Measurements from ENCODE around the gene EXOC2.

The EXOC2 gene

DNA sequence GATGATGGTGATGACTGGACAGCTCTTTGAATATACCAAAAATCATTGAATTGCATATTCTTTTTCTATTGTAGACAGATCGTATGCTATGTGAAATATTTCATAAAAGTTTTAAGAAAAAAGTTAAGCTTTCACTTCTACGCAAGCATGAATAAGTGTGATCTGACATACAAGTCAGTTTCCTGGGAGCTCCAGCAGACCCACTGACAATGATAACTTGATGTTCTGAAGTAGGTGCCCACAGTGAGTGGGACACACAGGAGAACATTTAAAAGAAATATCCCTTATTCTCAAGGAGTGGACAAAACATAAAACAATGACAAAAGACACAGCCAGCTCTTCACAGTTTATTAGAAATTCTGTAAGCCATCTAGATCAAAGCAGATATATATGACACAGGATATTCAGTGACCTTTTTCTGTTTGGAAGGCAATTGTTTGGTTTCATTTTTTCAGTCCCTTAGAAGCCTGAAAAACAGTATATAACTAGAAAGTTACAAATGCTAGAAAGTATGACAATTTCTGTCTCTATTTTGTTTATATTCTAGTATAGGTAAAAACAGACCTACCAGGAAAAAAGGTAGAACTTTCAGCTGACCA is 200.0 kb downstream of the EXOC2 start:
- DNase-seq: no peak

DNA sequence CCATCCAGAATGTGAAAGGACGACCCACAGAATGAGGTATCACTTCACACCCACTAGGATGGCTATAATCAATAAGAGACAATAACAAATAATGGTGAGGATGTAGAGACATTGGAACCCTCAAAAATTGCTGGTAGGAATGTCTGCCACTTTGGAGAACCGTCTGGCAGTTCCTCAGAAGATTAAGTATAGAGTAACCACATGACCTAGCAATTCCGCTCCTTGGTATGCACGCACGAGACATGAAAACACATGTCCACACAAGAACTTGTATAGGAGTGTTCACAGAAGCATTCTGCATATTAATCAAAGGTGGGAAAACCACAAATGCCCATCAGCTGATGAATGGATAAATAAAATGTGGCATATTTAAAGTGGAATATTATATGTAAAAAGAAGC is 200.8 kb downstream of the EXOC2 start:
- no peak for DNase-seq

DNA sequence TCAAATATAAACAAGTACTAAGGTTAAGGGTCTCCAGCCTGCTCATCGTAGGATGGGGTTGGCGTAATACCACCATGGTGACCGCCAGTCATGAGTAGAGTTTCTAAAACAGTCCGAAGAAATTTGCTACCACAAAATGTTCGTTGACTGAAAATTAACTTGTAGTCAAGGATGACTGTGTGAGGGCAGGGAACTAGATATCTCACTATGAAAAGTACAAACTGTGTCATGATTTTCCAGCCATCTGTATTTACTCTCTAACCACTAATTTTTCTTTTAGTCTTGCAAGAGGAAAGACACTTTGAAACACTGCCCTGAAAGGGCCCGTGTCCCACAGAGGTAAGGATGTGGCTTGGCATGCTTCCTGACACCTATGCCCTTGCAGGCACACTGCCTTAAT is 201.7 kb downstream of the EXOC2 start:
- peak in 1 of 2 experiments; percentile 65 for DNase-seq

GRCh38 chr6:490251-491037 is 202.5 kb downstream of the EXOC2 start:
- DNase-seq: peak; percentile 71

GRCh38 chr6:489762-490161 is 203.2 kb downstream of the EXOC2 start:
- no peak for DNase-seq

DNA sequence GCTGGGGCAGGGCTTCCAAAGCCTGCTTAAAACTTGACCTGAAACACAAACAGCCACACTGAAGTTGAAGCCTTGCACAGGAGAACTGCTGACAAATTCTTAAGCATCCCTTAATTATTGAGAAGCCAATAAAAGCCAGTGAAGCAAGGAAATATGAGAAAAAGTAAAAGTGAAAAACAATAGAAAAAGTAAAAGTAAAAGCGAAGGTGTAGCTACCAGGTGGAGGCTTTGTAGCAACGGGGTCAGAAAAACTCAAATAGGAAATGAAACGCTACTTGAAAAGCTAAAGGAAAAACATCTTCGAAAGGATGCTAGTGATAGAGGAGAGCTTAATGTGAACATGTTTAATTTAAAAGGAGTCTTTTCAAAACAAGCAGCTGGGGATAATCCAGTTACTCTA is 203.9 kb downstream of the EXOC2 start:
- no peak for DNase-seq

DNA sequence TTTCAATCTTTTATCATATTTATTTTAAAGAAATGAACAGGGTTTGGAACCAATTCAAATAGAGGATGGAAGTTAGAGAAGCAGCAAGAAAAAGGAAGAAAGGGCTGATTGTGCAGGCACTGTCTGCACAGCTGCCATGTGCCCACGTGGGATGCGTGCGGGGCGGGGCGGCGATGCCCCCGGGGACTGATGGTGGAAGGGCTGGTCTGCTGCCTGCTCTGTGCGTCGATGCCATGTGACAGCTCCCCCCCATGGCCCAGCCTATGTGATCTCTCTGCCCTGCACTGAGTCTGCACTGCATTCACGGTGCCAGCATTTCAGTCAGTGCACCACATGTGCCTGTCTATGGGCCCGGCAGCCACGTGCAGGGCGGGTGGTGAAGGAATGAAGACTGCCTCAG is 205.0 kb downstream of the EXOC2 start:
- DNase-seq: no peak

DNA sequence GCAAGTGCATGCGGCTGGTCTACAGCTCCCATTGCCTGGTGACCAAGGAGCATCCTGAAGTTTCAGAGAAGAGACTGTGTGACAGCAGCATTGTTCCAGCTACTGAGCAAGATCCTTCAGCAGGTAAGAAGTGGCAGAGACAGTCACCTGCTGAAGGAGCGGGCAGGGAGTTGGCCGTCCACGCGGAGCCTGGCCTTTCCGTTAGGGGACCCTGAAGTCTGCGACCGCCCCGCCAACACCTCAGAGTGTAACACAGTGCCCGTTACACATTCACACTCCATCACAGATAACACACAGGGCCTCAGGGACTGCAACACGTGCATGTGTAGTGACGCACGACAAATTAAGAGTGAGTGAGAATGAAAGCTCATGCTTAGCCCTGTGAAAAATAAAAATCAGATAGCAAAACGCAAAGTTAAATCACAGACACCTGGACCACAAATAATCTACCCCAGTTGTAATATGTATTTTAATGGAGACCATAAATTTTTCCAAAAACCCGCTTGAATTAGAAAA is 207.2 kb downstream of the EXOC2 start:
- DNase-seq: no peak

GRCh38 chr6:484746-485145 is 208.2 kb downstream of the EXOC2 start:
- no peak for DNase-seq

DNA sequence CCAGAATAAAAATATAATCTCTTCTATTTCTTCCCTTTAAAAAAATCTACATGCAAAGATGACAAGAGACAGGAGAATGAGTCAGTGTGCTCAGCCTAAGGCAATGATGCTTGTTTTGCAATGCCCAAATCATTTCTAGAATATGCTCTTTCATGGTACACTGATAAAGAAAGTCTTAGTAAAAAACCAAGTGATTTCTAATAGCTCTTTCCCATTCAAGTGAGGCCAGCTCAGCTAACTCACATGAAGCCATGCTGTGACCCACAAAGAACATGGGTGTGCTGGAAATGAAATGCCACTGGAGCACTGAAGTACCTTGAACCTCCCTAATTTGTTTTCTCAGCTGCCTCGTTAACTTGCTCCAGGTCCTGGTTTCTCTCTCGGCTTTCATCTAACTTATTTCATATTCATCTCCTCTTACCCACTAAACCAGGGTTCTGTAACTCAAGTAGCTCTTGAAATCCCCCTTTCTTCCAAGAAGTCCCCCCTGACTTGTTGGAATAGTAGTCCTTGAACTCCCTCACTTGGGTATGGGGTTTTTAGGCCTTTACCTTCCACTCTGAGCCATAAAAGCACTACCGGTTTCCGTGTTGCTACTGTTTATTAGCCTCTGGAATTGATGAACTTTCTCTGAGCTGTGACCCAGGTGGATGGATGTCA is 208.7 kb downstream of the EXOC2 start:
- DNase-seq: peak; percentile 58 to 68

DNA sequence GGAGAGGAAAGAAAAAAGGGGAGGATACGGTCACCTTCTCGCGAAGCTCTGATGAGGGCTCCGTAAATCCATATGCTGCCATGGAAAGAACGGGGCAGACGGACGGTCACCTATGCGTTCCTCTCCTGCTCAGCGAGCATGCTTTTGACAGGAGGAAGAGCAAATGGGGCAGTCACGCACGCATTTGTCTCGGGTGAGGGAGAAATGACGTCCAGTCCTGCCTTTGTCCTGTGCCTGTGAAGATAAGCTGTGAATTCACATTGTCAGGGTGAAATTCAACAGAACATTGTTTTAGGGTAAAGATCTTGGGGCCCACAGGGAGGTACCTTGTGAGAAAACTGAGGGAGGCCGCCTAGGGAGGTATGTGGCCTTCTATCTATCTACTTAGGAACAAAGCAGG is 217.6 kb downstream of the EXOC2 start:
- peak in 1 of 2 experiments; percentile 38 for DNase-seq

DNA sequence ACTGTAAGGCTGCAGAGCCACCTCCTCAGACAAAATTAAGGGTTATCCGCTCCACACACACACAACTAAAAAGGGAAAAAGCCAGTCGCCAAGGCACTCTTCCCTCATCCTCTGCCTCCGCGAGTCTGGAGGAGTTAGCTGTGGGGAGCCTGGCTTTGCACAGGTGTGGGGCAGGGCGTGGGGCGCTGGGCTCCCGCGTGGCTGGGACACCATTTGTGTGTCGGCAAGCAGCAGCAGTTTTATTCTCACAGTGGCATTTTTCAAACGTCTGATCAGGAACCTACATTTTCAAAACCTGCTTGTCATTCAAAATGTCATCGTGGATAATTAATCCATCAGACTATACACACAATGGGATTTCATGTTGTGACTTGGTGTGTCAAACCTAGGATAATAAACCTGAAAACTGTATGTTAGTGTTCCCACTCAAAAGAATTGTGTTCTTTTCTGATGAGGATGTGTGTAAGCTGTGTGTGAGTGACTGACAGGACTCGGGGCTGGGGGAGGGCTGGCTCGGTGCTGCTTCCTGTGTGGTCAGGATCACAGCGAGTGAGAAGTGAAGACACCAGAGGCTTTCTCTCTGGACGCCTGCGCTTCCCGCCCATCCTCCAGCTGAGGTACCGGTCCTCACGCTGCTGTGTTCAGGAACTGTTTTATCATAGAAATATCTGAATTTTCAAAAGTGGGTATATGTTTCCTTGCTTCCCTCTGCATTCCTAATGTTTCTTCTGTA is 218.3 kb downstream of the EXOC2 start:
- peak; percentile 85 to 88 for DNase-seq

DNA sequence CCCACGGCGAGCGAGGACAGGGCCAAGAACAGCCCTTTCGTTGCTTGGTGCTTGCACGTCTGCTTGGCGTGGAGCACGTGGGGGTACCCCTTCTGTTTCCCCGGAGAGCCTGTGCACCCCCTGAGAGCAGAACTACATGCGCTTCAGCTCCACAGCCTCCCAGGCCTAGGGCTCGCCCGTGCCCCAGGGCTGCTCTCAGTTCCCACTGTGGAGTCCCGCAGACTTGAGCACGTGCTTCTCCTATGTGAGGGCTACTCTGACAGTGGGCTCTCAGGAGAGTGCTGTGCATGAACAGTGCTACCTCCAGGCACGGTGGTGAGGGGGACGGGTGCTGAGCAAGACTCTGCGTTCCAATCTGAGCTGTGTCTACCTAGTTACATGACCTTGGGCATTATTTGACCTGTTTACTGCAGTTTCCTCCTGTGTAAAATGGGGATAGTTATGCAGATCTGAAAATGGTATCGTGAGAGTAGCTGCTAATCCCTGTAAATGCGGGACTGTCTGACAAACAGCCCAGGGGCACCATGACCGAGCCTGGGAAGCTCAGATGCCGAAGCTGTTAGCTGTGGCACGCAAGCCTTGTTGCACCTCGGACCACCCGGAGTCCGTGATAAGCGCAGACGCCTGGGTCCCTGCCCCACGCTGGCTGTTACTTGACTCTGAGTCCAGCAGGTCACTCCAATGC is 219.0 kb downstream of the EXOC2 start:
- DNase-seq: peak in 1 of 2 experiments; percentile 24

DNA sequence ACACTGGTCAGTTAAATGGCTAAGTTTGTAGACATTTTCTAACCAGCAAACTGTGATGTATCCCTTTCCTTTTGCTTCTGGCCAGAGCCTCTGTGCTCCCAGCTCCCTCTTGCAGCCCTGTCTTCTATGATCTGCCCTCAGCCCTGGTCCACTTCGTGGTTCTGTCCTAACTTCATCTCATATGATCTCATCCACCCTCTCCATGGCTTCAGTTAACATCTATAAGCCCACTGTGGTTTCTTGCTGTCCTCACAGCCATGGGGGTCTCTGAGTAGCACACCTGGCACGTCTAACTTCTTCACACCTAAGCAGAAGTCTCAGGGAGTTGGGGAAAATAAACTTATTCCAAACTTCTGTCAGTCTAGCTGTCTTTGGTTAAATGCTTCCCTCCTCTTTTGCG is 219.6 kb downstream of the EXOC2 start:
- no peak for DNase-seq

DNA sequence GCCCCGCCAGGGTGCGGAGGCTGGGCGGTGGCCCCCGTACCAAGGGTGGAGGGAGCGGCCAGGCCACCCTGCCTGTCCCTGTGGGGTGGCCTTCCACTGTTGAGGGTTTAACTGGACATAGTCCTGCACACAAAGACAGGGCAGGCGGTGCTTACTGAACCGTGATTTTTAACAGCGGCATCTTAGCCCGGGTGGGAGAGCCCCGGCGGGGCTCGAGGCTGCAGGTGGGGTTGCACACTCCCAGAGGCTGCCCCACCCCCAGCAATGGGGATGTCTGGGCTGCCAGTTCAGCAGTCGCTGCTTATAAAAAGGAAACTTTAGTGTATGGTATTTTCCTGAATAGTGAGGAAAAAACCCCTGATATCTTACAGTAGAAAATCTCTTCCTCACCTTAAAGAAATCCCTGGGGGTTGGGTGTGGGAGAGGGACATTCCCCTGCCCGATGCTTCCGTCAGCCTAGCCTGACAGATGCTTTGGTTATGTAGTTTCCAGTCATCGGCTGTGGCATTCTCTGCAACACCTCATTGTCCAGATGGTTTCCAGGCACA is 222.0 kb downstream of the EXOC2 start:
- peak in 1 of 2 experiments; percentile 14 for DNase-seq

DNA sequence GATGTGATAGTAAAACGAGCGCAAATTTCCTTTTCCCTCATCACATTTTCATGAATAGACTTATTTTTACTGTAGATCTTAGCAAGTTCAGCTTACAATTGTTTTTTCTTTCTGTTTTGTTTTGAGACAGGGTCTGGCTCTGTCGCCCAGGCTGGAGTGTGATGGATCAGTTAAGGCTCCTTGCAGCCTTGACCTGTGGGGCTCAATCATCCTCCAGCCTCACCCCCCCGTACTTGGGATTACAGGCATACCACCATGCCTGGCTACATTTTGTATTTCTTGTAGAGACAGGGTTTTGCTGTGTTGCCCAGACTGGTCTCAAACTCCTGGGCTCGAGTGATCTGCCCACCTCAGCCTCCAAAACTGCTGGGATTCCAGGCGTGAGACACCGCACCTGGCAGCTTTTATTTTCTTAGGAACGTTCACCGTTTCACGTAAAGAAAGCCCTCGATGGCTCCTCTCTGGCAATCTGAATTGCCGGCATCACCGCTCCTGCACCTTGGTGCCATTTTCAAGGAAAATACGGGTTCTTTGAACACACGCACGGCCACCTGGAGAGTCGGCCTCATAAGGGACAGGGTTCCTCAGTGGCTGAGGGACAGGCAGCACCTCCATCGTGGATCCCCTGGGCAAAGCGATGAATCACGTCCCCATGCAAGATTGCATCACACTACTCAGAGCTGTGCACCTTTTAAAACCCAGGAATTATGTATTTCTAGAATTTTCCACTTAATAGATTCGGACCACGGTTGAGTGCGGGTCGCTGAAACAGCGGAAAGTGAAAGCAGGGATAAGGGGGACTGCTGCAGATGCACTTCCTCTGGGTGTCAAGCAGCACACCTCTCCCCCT is 222.7 kb downstream of the EXOC2 start:
- peak; percentile 17 to 18 for DNase-seq

GRCh38 chr6:467671-468082 is 225.3 kb downstream of the EXOC2 start:
- peak; percentile 31 to 47 for DNase-seq

- DNase-seq: no peak
Measured at GRCh38 chr6:467111-467510, 225.8 kb downstream of the EXOC2 start.

GRCh38 chr6:466564-466963 is 226.4 kb downstream of the EXOC2 start:
- DNase-seq: peak; percentile 17 to 20

DNA sequence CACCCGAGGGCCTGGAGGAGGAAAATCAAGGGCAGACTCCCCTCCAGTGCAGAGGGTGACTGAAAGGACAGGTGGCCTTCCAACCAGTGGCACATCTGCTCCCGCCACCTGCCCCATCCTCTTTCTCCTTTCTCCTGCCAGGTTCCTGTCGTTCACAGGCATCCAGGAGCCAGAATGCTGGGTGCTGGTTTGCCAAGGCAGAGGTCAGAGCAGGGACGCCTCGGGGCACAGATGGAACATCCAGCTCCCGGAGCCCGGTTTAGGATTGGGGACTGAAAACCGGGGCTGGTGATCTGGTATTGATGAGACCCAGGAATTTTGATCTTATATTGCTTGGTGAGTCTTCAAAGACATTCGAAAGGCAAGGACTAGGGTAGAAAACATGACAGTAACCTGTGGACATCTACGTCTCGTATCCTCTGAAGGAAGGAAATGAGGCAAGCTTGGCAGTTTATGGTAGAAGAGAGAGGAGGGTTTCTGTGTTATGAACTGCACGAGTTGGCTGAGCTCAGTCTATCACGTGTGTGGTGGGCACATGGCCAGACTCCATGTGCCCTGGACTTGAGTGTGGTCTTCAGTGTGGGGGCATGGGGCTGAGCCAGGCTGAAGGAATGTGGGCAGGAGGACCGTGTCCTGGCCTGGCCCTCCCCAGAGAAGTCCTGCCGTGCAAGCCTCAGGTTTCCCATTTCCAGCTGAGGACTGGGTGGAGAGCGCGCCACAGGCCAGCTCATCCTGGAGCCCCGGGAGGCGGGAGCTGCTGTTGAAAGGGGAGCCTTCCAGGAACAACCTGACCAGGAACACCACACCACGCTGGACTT is 227.2 kb downstream of the EXOC2 start:
- peak; percentile 15 to 16 for DNase-seq
